Tibial nerve (tissue), 3 donors: ENCODE measurements around the gene PPME1.

Experiments used
- CTCF ChIP-seq, 5 experiments: fragments of 200-600 bp in 3 of 5; fragments of 450-650 bp in 2 of 5; sonication (generic) in 3 of 5; IDR thresholded peaks; one replicate each; pipeline ENCODE4 v1.5.1; 2016 to 2019; ENCODE audit warnings: antibody characterized with exemption in 5 of 5, mild to moderate bottlenecking in 3 of 5, moderate library complexity in 2 of 5
- POLR2A ChIP-seq, 2 donors: fragments of 450-650 bp; IDR thresholded peaks; one replicate each; pipeline ENCODE4 v1.6.1; 2017; ENCODE audit warnings: antibody characterized with exemption in 2 of 2, mild to moderate bottlenecking in 2 of 2, moderate library complexity in 2 of 2

- TF ChIP-seq CTCF (IDR thresholded peaks at IDR 0.05): no peak
- TF ChIP-seq POLR2A (IDR thresholded peaks at IDR 0.05): no peak
Measured at GRCh38 chr11:74232311-74232950, 61.3 kb downstream of the PPME1 start.
